ENCODE results near the gene TMCC3. TPM values are rescaled to one million over a fixed set of nuclear protein-coding genes. Genes with fewer than 3 reads are reported as not detected.

TMCC3 gene
- total and polyA plus RNA-seq, 2 experiments from 2014 or later = 1.4 to 3.6 TPM

- no peaks in the 10 kb centered on the region for H3K27me3 ChIP-seq (ENCODE audit: insufficient read depth)
- H3K4me3 ChIP-seq = no peak overlapping the region
- DNase-seq (ENCODE audit: low spot score) (no peak), ATAC-seq (no peak)
- no peak overlapping the region for H3K27ac ChIP-seq (ENCODE audit: low read depth)
- no peaks in the 10 kb centered on the region for H3K36me3 Mint-ChIP-seq (ENCODE audit: low read depth)
- no peak for TF ChIP-seq ZNF114 (CRISPR knock-in tag; IDR thresholded peaks at IDR 0.05)
- no peak for TF ChIP-seq ZNF331 (CRISPR knock-in tag; IDR thresholded peaks at IDR 0.05; ENCODE audit: low read depth)
- no peaks in the 10 kb centered on the region for H3K27me3 Mint-ChIP-seq (ENCODE audit: insufficient read depth, low read depth, poor library complexity)
- no peak overlapping the region for H3K4me3 Mint-ChIP-seq
- H3F3A ChIP-seq (replicated peaks; ENCODE audit: low read depth) = no peaks in the 10 kb centered on the region
- H2AFZ ChIP-seq = peak overlapping the region; percentile 43; the same call in 1 of the 2 replicates
- no peak overlapping the region for H3K4me2 ChIP-seq
- H3K27ac Mint-ChIP-seq = no peak overlapping the region
- H3K36me3 ChIP-seq (ENCODE audit: insufficient read depth) = no peaks in the 10 kb centered on the region
- H3K9me3 Mint-ChIP-seq = no peaks in the 10 kb centered on the region
- H3K79me2 ChIP-seq (replicated peaks; ENCODE audit: insufficient read depth) = no peaks in the 10 kb centered on the region
- no peaks in the 10 kb centered on the region for H3K9me2 ChIP-seq (ENCODE audit: insufficient read depth)
- H3K4me1 Mint-ChIP-seq = peaks cover 10% of the 10 kb centered on the region
- no peaks in the 10 kb centered on the region for H4K20me1 ChIP-seq (replicated peaks; ENCODE audit: insufficient read depth)
- H3K4me1 ChIP-seq (ENCODE audit: insufficient read depth) = no peaks in the 10 kb centered on the region; the same call in 1 of the 2 replicates
Observed at GRCh38 chr12:94663071-94663470, 12.7 kb upstream of the TMCC3 start.

- no peak overlapping the region for H3K4me3 ChIP-seq
- DNase-seq (ENCODE audit: low spot score) (no peak), ATAC-seq (no peak)
- H3K36me3 Mint-ChIP-seq (ENCODE audit: low read depth) = no peaks in the 10 kb centered on the region
- no peak overlapping the region for H3K27ac Mint-ChIP-seq
- no peaks in the 10 kb centered on the region for H3K79me2 ChIP-seq (replicated peaks; ENCODE audit: insufficient read depth)
- H3K27ac ChIP-seq (ENCODE audit: low read depth) = no peak overlapping the region
- H3K9me3 Mint-ChIP-seq = no peaks in the 10 kb centered on the region
- no peaks in the 10 kb centered on the region for H3F3A ChIP-seq (replicated peaks; ENCODE audit: low read depth)
- H3K9me2 ChIP-seq (ENCODE audit: insufficient read depth) = no peaks in the 10 kb centered on the region
- H4K20me1 ChIP-seq (replicated peaks; ENCODE audit: insufficient read depth) = no peaks in the 10 kb centered on the region
- no peaks in the 10 kb centered on the region for H3K27me3 Mint-ChIP-seq (ENCODE audit: insufficient read depth, low read depth, poor library complexity)
- peaks cover 1% of the 10 kb centered on the region; the same call in 1 of the 2 replicates for H3K4me1 ChIP-seq (ENCODE audit: insufficient read depth)
- no peaks in the 10 kb centered on the region for H3K36me3 ChIP-seq (ENCODE audit: insufficient read depth)
- no peaks in the 10 kb centered on the region for H3K27me3 ChIP-seq (ENCODE audit: insufficient read depth)
- peaks cover 10% of the 10 kb centered on the region for H3K4me1 Mint-ChIP-seq
- H3K4me3 Mint-ChIP-seq = no peak overlapping the region
- H2AFZ ChIP-seq = no peak overlapping the region
- H3K4me2 ChIP-seq = no peak overlapping the region
- TF ChIP-seq ZNF114 (CRISPR knock-in tag; IDR thresholded peaks at IDR 0.05) = no peak
- no peak for TF ChIP-seq STAT1 (IDR thresholded peaks at IDR 0.05; ENCODE audit: unreplicated experiment)
- no peak for TF ChIP-seq EZH2phosphoT487 (IDR thresholded peaks at IDR 0.05; ENCODE audit: unreplicated experiment)
- no peak for TF ChIP-seq NANOG (IDR thresholded peaks at IDR 0.05; ENCODE audit: borderline replicate concordance)
- no peak for TF ChIP-seq ZNF462 (CRISPR knock-in tag; IDR thresholded peaks at IDR 0.05)
- TF ChIP-seq ETS1 (IDR thresholded peaks at IDR 0.05) = no peak
- no peak for TF ChIP-seq ZNF331 (CRISPR knock-in tag; IDR thresholded peaks at IDR 0.05; ENCODE audit: low read depth)
- TF ChIP-seq CTCF (conservative IDR thresholded peaks at IDR 0.05; ENCODE audit: low read depth in 2 of 2) = no peak
- no peak for TF ChIP-seq REST (IDR thresholded peaks at IDR 0.05; ENCODE audit: unreplicated experiment)
- TF ChIP-seq POLR2AphosphoS5 (IDR thresholded peaks at IDR 0.05; ENCODE audit: low read depth) = no peak
Observed at GRCh38 chr12:94660436-94660835, 10.1 kb upstream of the TMCC3 start.

All from GM23338 (cell line).